Mucosa of rectum (tissue), 2 donors: ENCODE results near the gene BCR.

ENCODE experiments used
- H3K27ac ChIP-seq, 2 donors: one replicate each; pipeline ENCODE4 v1.7.0; 2013; ENCODE audit warnings: inconsistent platforms in 2 of 2, low read depth in 2 of 2, low read length in 2 of 2
- H3K27me3 ChIP-seq, 2 donors: one replicate each; pipeline ENCODE4 v1.7.0; 2013; ENCODE audit warnings: low read length in 2 of 2; ENCODE audit not compliant: control insufficient read depth in 2 of 2, insufficient read depth in 2 of 2
- H3K36me3 ChIP-seq, 2 donors: one replicate each; pipeline ENCODE4 v1.7.0; 2013; ENCODE audit warnings: low read length in 2 of 2; ENCODE audit not compliant: control insufficient read depth in 2 of 2, insufficient read depth in 2 of 2
- H3K4me1 ChIP-seq, 2 donors: one replicate each; pipeline ENCODE4 v1.7.0; 2013; ENCODE audit warnings: low read length in 2 of 2, mild to moderate bottlenecking in 1 of 2; ENCODE audit not compliant: control insufficient read depth in 2 of 2, insufficient read depth in 2 of 2
- H3K4me3 ChIP-seq, 2 donors: one replicate each; pipeline ENCODE4 v1.7.0; 2013; ENCODE audit warnings: low read length in 2 of 2
- H3K9ac ChIP-seq, 2 donors: one replicate each; pipeline ENCODE4 v1.7.0; 2013; ENCODE audit warnings: low read length in 2 of 2, low read depth in 1 of 2, mild to moderate bottlenecking in 1 of 2
- H3K9me3 ChIP-seq, 2 donors: one replicate each; pipeline ENCODE4 v1.7.0; 2013; ENCODE audit warnings: low read length in 2 of 2; ENCODE audit not compliant: control insufficient read depth in 2 of 2
- donor health status: healthy.
- donor health status: Normal muscosa, but diverticular disease.

BCR gene

GRCh38 chr22:23274146-23274526 lies 93.8 kb downstream of the BCR start:
- Histone ChIP-seq H3K4me1 (peaks cover 7% of the 10 kb centered on the region in 2 donors), H3K4me3 (no peak overlapping the region), H3K9ac (no peak overlapping the region), H3K27ac (no peak overlapping the region), H3K36me3 (peaks cover 30 to 50% of the 10 kb centered on the region in 2 donors), H3K27me3 (no peaks in the 10 kb centered on the region), H3K9me3 (no peaks in the 10 kb centered on the region)

GRCh38 chr22:23274891-23275694 lies 94.8 kb downstream of the BCR start:
- Histone ChIP-seq H3K27me3 (no peaks in the 10 kb centered on the region), H3K27ac (no peak overlapping the region), H3K4me1 (peaks cover 9 to 16% of the 10 kb centered on the region in 2 donors), H3K9ac (no peak overlapping the region), H3K4me3 (no peak overlapping the region), H3K9me3 (no peaks in the 10 kb centered on the region), H3K36me3 (peaks cover 30 to 45% of the 10 kb centered on the region in 2 donors)

- Histone ChIP-seq H3K4me1 (peaks cover 9 to 19% of the 10 kb centered on the region in 2 donors), H3K9ac (no peak overlapping the region), H3K36me3 (peaks cover 31 to 44% of the 10 kb centered on the region in 2 donors), H3K9me3 (no peaks in the 10 kb centered on the region), H3K27me3 (no peaks in the 10 kb centered on the region), H3K27ac (no peak overlapping the region), H3K4me3 (no peak overlapping the region)
Observed at GRCh38 chr22:23275751-23276150, 95.4 kb downstream of the BCR start.

GRCh38 chr22:23276656-23277582 lies 96.6 kb downstream of the BCR start:
- Histone ChIP-seq H3K4me3 (no peak overlapping the region), H3K36me3 (peaks cover 33 to 40% of the 10 kb centered on the region in 2 donors), H3K9ac (no peak overlapping the region), H3K27me3 (no peaks in the 10 kb centered on the region), H3K27ac (no peak overlapping the region), H3K4me1 (peaks cover 15 to 22% of the 10 kb centered on the region in 2 donors), H3K9me3 (no peaks in the 10 kb centered on the region)

- no peak overlapping the region for H3K9ac ChIP-seq
- H3K4me3 ChIP-seq, result no peak overlapping the region
- H3K9me3 ChIP-seq, result no peaks in the 10 kb centered on the region
- peaks cover 19 to 25% of the 10 kb centered on the region in 2 donors for H3K4me1 ChIP-seq
- H3K36me3 ChIP-seq, result peaks cover 29 to 34% of the 10 kb centered on the region in 2 donors
- H3K27me3 ChIP-seq, result no peaks in the 10 kb centered on the region
- H3K27ac ChIP-seq, result no peak overlapping the region
Observed at GRCh38 chr22:23277583-23278295, 97.4 kb downstream of the BCR start.

- Histone ChIP-seq H3K9ac (peak overlapping the region; percentile 48 to 61), H3K4me1 (peaks cover 19 to 25% of the 10 kb centered on the region in 2 donors), H3K4me3 (no peak overlapping the region), H3K27ac (peak overlapping the region; percentile 86 to 92), H3K9me3 (no peaks in the 10 kb centered on the region), H3K36me3 (peaks cover 21 to 22% of the 10 kb centered on the region in 2 donors), H3K27me3 (no peaks in the 10 kb centered on the region)
Observed at GRCh38 chr22:23278883-23279675, 98.8 kb downstream of the BCR start.

- Histone ChIP-seq H3K9me3 (no peaks in the 10 kb centered on the region), H3K36me3 (peaks cover 22 to 25% of the 10 kb centered on the region in 2 donors), H3K27me3 (no peaks in the 10 kb centered on the region), H3K4me3 (no peak overlapping the region), H3K27ac (peak overlapping the region; percentile 86 to 92), H3K4me1 (peaks cover 19 to 25% of the 10 kb centered on the region in 2 donors), H3K9ac (peak overlapping the region in 1 of 2 donors; percentile 61)
Observed at GRCh38 chr22:23279781-23280180, 99.5 kb downstream of the BCR start.

GRCh38 chr22:23280356-23281052 lies 100.2 kb downstream of the BCR start:
- Histone ChIP-seq H3K4me3 (no peak overlapping the region), H3K9me3 (no peaks in the 10 kb centered on the region), H3K9ac (peak overlapping the region in 1 of 2 donors; percentile 61), H3K27ac (no peak overlapping the region), H3K27me3 (no peaks in the 10 kb centered on the region), H3K36me3 (peaks cover 20 to 24% of the 10 kb centered on the region in 2 donors), H3K4me1 (peaks cover 19 to 25% of the 10 kb centered on the region in 2 donors)

GRCh38 chr22:23281053-23281405 lies 100.7 kb downstream of the BCR start:
- Histone ChIP-seq H3K4me3 (no peak overlapping the region), H3K9me3 (no peaks in the 10 kb centered on the region), H3K4me1 (peaks cover 19 to 25% of the 10 kb centered on the region in 2 donors), H3K27ac (peak overlapping the region in 1 of 2 donors; percentile 48), H3K36me3 (peaks cover 21 to 26% of the 10 kb centered on the region in 2 donors), H3K9ac (no peak overlapping the region), H3K27me3 (no peaks in the 10 kb centered on the region)
